K562 (cell line): ENCODE data around the gene BLOC1S4. TPM values are rescaled to one million over a fixed set of nuclear protein-coding genes. Genes with fewer than 3 reads are reported as not detected.

Experiments used
- ATAC-seq: fragments of 200-7000 bp; cut with Tn5 transposase; 3 replicates; pipeline ENCODE4 v1.9.1; 2020; ENCODE audit warnings: moderate library complexity
- BruUV-seq: library from RNA; stranded (reverse); fragments of 400-500 nt; replicated peaks from 2 replicates; lab custom pipeline; 2021; lab: Mats Ljungman, UMichigan
- CTCF ChIA-PET: fragments of 300-600 bp; formaldehyde crosslinking; extraction: SDS; loops from one replicate; lab custom pipeline; 2021; ENCODE audit warnings: low intra/inter-chr PET ratio; lab: Yijun Ruan, JAX
- POLR2A ChIA-PET: fragments of 300-600, 350-650 bp; sonication (Branson Sonifier 250); formaldehyde crosslinking; extraction: SDS; loops from one replicate; lab custom pipeline; 2021; ENCODE audit warnings: antibody characterized with exemption, inconsistent platforms; lab: Yijun Ruan, JAX
- DNase-seq, 4 experiments: peaks; one replicate each; pipeline versions ENCODE4 v3.0.0 to v3.0.0-alpha.2; 2011 to 2018; ENCODE audit warnings: low spot score in 3 of 4, mixed read lengths in 3 of 4; ENCODE audit errors: extremely low read depth in 1 of 4
- FAIRE-seq: peaks from 2 replicates; lab custom pipeline; 2011; peaks lifted over from hg19 to GRCh38; lab: Jason Lieb, UNC
- H2AFZ ChIP-seq: 2 replicates; pipeline ENCODE4 v1.6.0; 2011; ENCODE audit warnings: low read depth, low read length, control low read depth, inconsistent platforms
- H3K27ac ChIP-seq: fragments of 200-600 bp; 3 replicates; pipeline ENCODE4 v1.8.0; 2011; ENCODE audit warnings: low read depth, mild to moderate bottlenecking, control low read depth, inconsistent platforms, low read length, moderate library complexity, mixed read lengths; ENCODE audit errors: extremely low read depth
- H3K27me3 ChIP-seq, 2 experiments: fragments of 300-600 bp in 1 of 2; 2 replicates in 1 of 2; 3 replicates in 1 of 2; pipeline versions ENCODE4 v1.6.0 to v1.8.0; 2011; ENCODE audit warnings: inconsistent platforms in 2 of 2, low read length in 2 of 2, mild to moderate bottlenecking in 1 of 2, mixed read lengths in 1 of 2, moderate library complexity in 1 of 2; ENCODE audit not compliant: control insufficient read depth in 2 of 2, insufficient read depth in 2 of 2
- H3K36me3 ChIP-seq: fragments of 300-600 bp; 3 replicates; pipeline ENCODE4 v1.8.0; 2011; ENCODE audit warnings: mild to moderate bottlenecking, low read length, inconsistent platforms; ENCODE audit not compliant: control insufficient read depth, insufficient read depth
- H3K4me1 ChIP-seq, 2 experiments: fragments of 200-600 bp in 1 of 2; replicated peaks in 1 of 2; 2 replicates in 1 of 2; 3 replicates in 1 of 2; pipeline versions ENCODE4 v1.5.1 to v1.8.0; 2011; ENCODE audit warnings: inconsistent platforms in 2 of 2, low read length in 2 of 2, mild to moderate bottlenecking in 1 of 2, mixed read lengths in 1 of 2, moderate library complexity in 1 of 2; ENCODE audit not compliant: control insufficient read depth in 2 of 2, insufficient read depth in 2 of 2
- H3K4me2 ChIP-seq: 2 replicates; pipeline ENCODE4 v1.6.1; 2011; ENCODE audit warnings: low read length, control low read depth, inconsistent platforms, mixed read lengths; ENCODE audit not compliant: insufficient read depth
- H3K4me3 ChIP-seq: fragments of 200-600 bp; sonication (generic), shearing (Covaris generic); 2 replicates; pipeline ENCODE4 v1.5.1; 2016; ENCODE audit warnings: control low read depth, inconsistent platforms
- H3K79me2 ChIP-seq: fragments of 200-600 bp; 3 replicates; pipeline ENCODE4 v1.8.0; 2011; ENCODE audit warnings: low read length, inconsistent platforms; ENCODE audit not compliant: control insufficient read depth, insufficient read depth
- H3K9ac ChIP-seq, 2 experiments: 2 replicates each; pipeline versions ENCODE4 v1.6.0 to v1.6.1; 2011; ENCODE audit warnings: low read depth in 2 of 2, low read length in 2 of 2, control low read depth in 1 of 2, inconsistent platforms in 1 of 2, mild to moderate bottlenecking in 1 of 2, mixed read lengths in 1 of 2; ENCODE audit not compliant: insufficient read depth in 1 of 2
- H3K9me1 ChIP-seq: one replicate; pipeline ENCODE4 v1.6.0; 2011; ENCODE audit warnings: inconsistent platforms, mild to moderate bottlenecking, low read length, moderate library complexity; ENCODE audit not compliant: control insufficient read depth, insufficient read depth
- H3K9me3 ChIP-seq: replicated peaks from 2 replicates; pipeline ENCODE4 v1.5.1; 2011; ENCODE audit warnings: low read depth, low read length, inconsistent platforms; ENCODE audit not compliant: control insufficient read depth, insufficient read depth
- H4K20me1 ChIP-seq: replicated peaks from 2 replicates; pipeline ENCODE4 v1.6.1; 2011; ENCODE audit warnings: low read length, inconsistent platforms, mixed read lengths; ENCODE audit not compliant: control insufficient read depth, insufficient read depth
- CHD2 ChIP-seq: IDR thresholded peaks from 2 replicates; pipeline ENCODE4 v1.6.1; 2011; ENCODE audit warnings: low read depth, low read length
- MYBL2 ChIP-seq, 2 experiments: fragments of 450-650 bp in 1 of 2; sonication (generic) in 1 of 2; formaldehyde crosslinking in 1 of 2; IDR thresholded peaks; 2 replicates each; pipeline versions ENCODE4 v1.6.1 to v1.8.1; 2017 to 2022; ENCODE audit warnings: borderline replicate concordance in 1 of 2, inconsistent platforms in 1 of 2, low read depth in 1 of 2, mild to moderate bottlenecking in 1 of 2, missing genetic modification reagents in 1 of 2, moderate library complexity in 1 of 2
- NCOA6 ChIP-seq: fragments of 450-650 bp; IDR thresholded peaks from 2 replicates; pipeline ENCODE4 v1.6.1; 2017; ENCODE audit warnings: mild to moderate bottlenecking
- NR2C1 ChIP-seq, 2 experiments: fragments of 450-650 bp; IDR thresholded peaks; 2 replicates each; pipeline ENCODE4 v1.6.1; 2017; ENCODE audit warnings: mild to moderate bottlenecking in 2 of 2, antibody characterized with exemption in 1 of 2, inconsistent platforms in 1 of 2, missing compliant biosample characterization in 1 of 2, missing genetic modification characterization in 1 of 2
- ZNF121 ChIP-seq: sonication (generic); formaldehyde crosslinking; conservative IDR thresholded peaks from 2 replicates; pipeline ENCODE4 v1.8.0; 2022; ENCODE audit warnings: missing genetic modification reagents
- ZNF584 ChIP-seq: fragments of 200-800 bp; sonication (Bioruptor generic); IDR thresholded peaks from 2 replicates; pipeline ENCODE4 v1.6.1; 2016; ENCODE audit warnings: low read depth, mild to moderate bottlenecking, missing genetic modification characterization, missing compliant biosample characterization
- WGBS: fragments of 100-300 bp; shearing (Covaris generic); methylation state at CpG from one replicate; pipeline ENCODE4 v1.1.6; 2016; ENCODE audit warnings: low coverage, mixed read lengths; ENCODE audit not compliant: insufficient coverage; ENCODE audit errors: missing lambda C conversion rate; 5-methylcytosine and 5-hydroxymethylcytosine counted together
- in situ Hi-C: fragments of 300-500 bp; cut with MboI; formaldehyde crosslinking; loops from 4 replicates; pipeline ENCODE4 v1.15.0; 2018; ENCODE audit warnings: inconsistent platforms, mixed read lengths
- intact Hi-C: fragments of 100-400 bp; cut with micrococcal nuclease; formaldehyde crosslinking; loops from 2 replicates; pipeline ENCODE4 v1.14.2; 2022
- polyA plus RNA-seq, 8 experiments: library from polyadenylated mRNA; depleted of rRNA in 4 of 8; stranded (reverse) in 5 of 8; unstranded in 3 of 8; fragments of >200 nt; fragmentation: Nextera tagmentation in 2 of 8; fragmentation: Illumina TruSeq in 1 of 8; extraction: Ambion mirVana in 2 of 8; extraction: Trizol in 1 of 8; gene quantifications; 2 replicates each; pipeline versions ENCODE4 v1.2.1 to v1.2.3, GENCODE V29; 2011 to 2014; ENCODE audit warnings: inconsistent platforms in 1 of 8, missing spikeins in 1 of 8
- total RNA-seq, 7 experiments: library from RNA; depleted of rRNA in 6 of 7; stranded (reverse); fragments of >200 nt in 6 of 7; fragmentation: Illumina TruSeq in 2 of 7; extraction: Trizol in 2 of 7; gene quantifications; 2 replicates each; pipeline versions ENCODE4 v1.2.1 to v1.2.3, GENCODE V29; 2011 to 2021; ENCODE audit warnings: low replicate concordance in 1 of 7
- TF ChIP-seq, protein P1 (sequence below): sonication (generic); formaldehyde crosslinking; IDR thresholded peaks from 2 replicates; pipeline ENCODE4 v1.8.0; 2023; ENCODE audit warnings: mild to moderate bottlenecking, missing genetic modification reagents

BLOC1S4 gene
- total and polyA plus RNA-seq, 9 of the 15 experiments (the other 6 are each of a cell fraction or from before 2014, with no cell fraction given), result 3.1 to 31.6 (median 11.2) TPM

DNA sequence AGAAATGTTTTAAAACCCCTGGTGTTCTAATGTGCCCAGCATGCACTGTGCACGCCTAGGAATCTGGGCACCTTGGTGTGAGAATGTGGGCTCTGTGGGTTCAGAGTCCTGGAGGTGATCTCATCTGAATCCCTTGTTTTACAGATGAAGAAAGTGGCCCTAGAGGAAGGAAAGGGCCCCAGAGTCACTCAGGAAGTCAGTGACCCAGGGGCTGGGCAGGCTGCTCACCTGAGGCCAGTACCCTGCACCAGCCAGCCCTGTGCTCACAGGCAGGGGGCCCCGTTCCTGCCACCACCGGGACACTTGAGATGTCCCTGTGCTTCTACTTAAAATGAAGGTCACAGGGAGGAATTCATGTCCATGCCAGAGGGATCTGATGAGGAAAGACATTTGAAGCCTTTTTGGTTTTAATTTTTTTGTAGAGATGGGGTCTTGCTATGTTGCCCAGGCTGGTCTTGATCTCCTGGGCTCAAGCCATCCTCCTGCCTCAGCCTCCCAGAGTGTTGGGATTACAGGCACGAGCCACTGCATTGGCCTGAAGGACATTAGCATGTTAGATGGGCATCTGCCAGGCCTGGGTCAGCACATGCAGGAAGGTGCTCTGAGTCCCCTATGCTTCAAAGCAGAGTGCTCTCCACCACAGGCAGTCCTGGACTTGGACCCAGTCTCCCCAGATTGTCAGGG, 29.7 kb upstream of the BLOC1S4 start:
- Histone ChIP-seq H3K9ac (no peak overlapping the region), H3K9me3 (no peaks in the 10 kb centered on the region), H4K20me1 (no peaks in the 10 kb centered on the region), H3K27ac (no peak overlapping the region), H3K9me1 (no peaks in the 10 kb centered on the region), H3K36me3 (no peaks in the 10 kb centered on the region), H3K27me3 (no peaks in the 10 kb centered on the region), H2AFZ (no peak overlapping the region), H3K4me2 (no peak overlapping the region), H3K4me3 (no peak overlapping the region), H3K79me2 (no peaks in the 10 kb centered on the region), H3K4me1 (peaks cover 22 to 36% of the 10 kb centered on the region in 2 experiments)
- DNase-seq, result no peak
- ChIA-PET CTCF (no interaction called here), POLR2A (interaction anchor here (0.6 to 4.8 kb wide), 2 partner anchors 10 to 322 kb away, joined by 3 to 25 read pairs; no protein-coding TSS in a partner anchor)
- BruUV-seq, result no TSS peak
- FAIRE-seq, result no peak
- TF ChIP-seq NCOA6 (no peak), ZNF121 (peak; percentile 93)
- intact Hi-C loops, result no loop called here
- 28% methylated on average over 4 of the region's 4 CpGs for WGBS
- ATAC-seq, result no peak
- in situ Hi-C loops, result no loop called here

DNA sequence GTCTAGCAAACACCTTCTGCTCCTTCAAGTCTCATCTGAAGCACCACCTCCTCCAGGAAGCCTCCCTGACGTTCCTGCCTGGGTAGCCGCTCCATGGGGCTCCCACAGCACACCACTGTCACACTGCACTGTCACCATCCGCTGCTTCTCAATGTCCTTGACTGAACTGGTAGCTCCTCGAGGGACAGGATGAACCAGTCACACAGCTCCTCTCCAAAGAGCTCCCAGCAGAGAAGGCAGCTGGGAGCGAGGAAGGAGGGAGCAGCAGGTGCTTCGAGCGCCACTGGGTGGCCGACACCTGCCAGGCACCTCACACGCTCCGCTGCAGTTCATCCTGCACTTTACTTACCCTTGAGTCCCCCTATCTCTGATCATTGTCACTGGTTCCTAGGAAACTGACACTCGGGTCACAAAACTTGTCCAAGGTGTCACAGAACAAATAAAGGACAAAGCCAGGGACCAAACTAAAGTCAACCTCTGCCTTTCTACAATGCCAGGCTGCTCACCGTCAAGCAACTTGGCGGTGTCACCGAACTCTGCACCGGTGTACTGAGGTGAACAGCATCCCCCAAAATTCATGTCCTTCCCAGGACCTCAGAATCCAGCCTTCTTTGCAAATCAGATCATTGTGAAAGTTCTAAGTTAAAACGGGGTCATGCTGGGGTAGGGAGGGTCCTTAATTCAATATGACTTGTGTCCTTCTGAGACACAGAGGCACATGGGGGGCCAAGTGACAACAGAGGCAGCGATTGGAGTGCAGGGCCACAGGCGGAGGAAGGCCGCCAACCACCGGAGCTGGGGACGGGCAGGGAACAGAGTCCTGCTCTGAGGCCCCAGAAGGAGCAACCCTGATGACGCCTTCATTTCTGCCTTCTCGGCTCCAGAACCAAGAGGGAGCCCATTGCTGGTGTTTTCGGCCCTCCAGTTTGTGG, 27.8 kb upstream of the BLOC1S4 start:
- ATAC-seq, result no peak
- Histone ChIP-seq H3K4me1 (peaks cover 32 to 46% of the 10 kb centered on the region in 2 experiments), H3K9me3 (no peaks in the 10 kb centered on the region), H3K4me2 (peak overlapping the region; percentile 79), H4K20me1 (no peaks in the 10 kb centered on the region), H3K4me3 (no peak overlapping the region), H2AFZ (peak overlapping the region; percentile 98), H3K27me3 (no peaks in the 10 kb centered on the region), H3K9ac (peak overlapping the region; percentile 66 to 77), H3K36me3 (no peaks in the 10 kb centered on the region), H3K79me2 (no peaks in the 10 kb centered on the region), H3K27ac (peak overlapping the region; percentile 74), H3K9me1 (no peaks in the 10 kb centered on the region)
- in situ Hi-C loops (no loop called here), intact Hi-C loops (no loop called here)
- POLR2A ChIA-PET, result interaction anchor here (1.4 to 4.8 kb wide), 3 partner anchors 12 to 15 kb away, joined by 4 to 25 read pairs (median 13); a partner anchor contains a TSS
- WGBS, result 73% methylated on average over 24 of the region's 24 CpGs
- DNase-seq, result peak in 1 of 4 experiments; percentile 39
- CTCF ChIA-PET, result interaction anchor here (0.6 kb wide), 1 partner anchor 12 kb away, joined by 5 read pairs; no protein-coding TSS in a partner anchor
- peak; percentile 56 for FAIRE-seq
- no TSS peak for BruUV-seq
- no peak for TF ChIP-seq MYBL2 (IDR thresholded peaks at IDR 0.05; ENCODE audit: low read depth)
- TF ChIP-seq MYBL2 (CRISPR knock-in tag; IDR thresholded peaks at IDR 0.05; ENCODE audit: borderline replicate concordance), result no peak
- TF ChIP-seq NR2C1 (IDR thresholded peaks at IDR 0.05), result 0 out of 2 replicates have a peak, but pooled peaks have one; percentile 4
- no peak for TF ChIP-seq NR2C1 (tag; IDR thresholded peaks at IDR 0.05)
- TF ChIP-seq, protein P1, sequence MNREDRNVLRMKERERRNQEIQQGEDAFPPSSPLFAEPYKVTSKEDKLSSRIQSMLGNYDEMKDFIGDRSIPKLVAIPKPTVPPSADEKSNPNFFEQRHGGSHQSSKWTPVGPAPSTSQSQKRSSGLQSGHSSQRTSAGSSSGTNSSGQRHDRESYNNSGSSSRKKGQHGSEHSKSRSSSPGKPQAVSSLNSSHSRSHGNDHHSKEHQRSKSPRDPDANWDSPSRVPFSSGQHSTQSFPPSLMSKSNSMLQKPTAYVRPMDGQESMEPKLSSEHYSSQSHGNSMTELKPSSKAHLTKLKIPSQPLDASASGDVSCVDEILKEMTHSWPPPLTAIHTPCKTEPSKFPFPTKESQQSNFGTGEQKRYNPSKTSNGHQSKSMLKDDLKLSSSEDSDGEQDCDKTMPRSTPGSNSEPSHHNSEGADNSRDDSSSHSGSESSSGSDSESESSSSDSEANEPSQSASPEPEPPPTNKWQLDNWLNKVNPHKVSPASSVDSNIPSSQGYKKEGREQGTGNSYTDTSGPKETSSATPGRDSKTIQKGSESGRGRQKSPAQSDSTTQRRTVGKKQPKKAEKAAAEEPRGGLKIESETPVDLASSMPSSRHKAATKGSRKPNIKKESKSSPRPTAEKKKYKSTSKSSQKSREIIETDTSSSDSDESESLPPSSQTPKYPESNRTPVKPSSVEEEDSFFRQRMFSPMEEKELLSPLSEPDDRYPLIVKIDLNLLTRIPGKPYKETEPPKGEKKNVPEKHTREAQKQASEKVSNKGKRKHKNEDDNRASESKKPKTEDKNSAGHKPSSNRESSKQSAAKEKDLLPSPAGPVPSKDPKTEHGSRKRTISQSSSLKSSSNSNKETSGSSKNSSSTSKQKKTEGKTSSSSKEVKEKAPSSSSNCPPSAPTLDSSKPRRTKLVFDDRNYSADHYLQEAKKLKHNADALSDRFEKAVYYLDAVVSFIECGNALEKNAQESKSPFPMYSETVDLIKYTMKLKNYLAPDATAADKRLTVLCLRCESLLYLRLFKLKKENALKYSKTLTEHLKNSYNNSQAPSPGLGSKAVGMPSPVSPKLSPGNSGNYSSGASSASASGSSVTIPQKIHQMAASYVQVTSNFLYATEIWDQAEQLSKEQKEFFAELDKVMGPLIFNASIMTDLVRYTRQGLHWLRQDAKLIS (CRISPR knock-in tag), result no peak
- no peak for TF ChIP-seq CHD2
- TF ChIP-seq ZNF584 (CRISPR knock-in tag), result peak; percentile 4; the same call in 1 of the 2 replicates
